Esophagus muscularis mucosa (tissue), 4 donors: Measurements from ENCODE around the gene DLK1.

Experiments used
- CTCF ChIP-seq, 3 experiments: fragments of 200-600 bp in 2 of 3; fragments of 450-650 bp in 1 of 3; sonication (generic) in 2 of 3; IDR thresholded peaks; one replicate each; pipeline ENCODE4 v1.5.1; 2017 to 2019; ENCODE audit warnings: antibody characterized with exemption in 3 of 3, mild to moderate bottlenecking in 2 of 3, moderate library complexity in 1 of 3
- EP300 ChIP-seq: sonication (generic); formaldehyde crosslinking; IDR thresholded peaks from one replicate; pipeline ENCODE4 v1.6.1; 2017; ENCODE audit warnings: antibody characterized with exemption
- POLR2A ChIP-seq: fragments of 450-650 bp; IDR thresholded peaks from one replicate; pipeline ENCODE4 v1.6.1; 2017; ENCODE audit warnings: antibody characterized with exemption, moderate library complexity, mild to moderate bottlenecking, low read depth
- POLR2AphosphoS5 ChIP-seq, 2 donors: sonication (generic); formaldehyde crosslinking; IDR thresholded peaks; one replicate each; pipeline ENCODE4 v1.6.1; 2017; ENCODE audit warnings: antibody characterized with exemption in 2 of 2

GRCh38 chr14:100722367-100722766 is 4.3 kb upstream of the DLK1 start:
- TF ChIP-seq POLR2A (no peak), CTCF (IDR thresholded peaks at IDR 0.05) (no peak), POLR2AphosphoS5 (IDR thresholded peaks at IDR 0.05) (no peak), EP300 (no peak)
